Spinal cord (tissue), 10 donors: ENCODE data around the gene CENPS. TPM values are rescaled to one million over a fixed set of nuclear protein-coding genes. Genes with fewer than 3 reads are reported as not detected.

Experiments used
- DNase-seq, 6 donors: peaks; one replicate each; pipeline versions ENCODE4 v3.0.0 to v3.0.0-alpha.2; 2013 to 2015; ENCODE audit warnings: low spot score in 6 of 6, low read depth in 4 of 6
- H3K27ac ChIP-seq: one replicate; pipeline ENCODE4 v1.5.1; 2013; ENCODE audit warnings: low read depth, low read length, control low read depth
- H3K27me3 ChIP-seq: one replicate; pipeline ENCODE4 v1.6.1; 2013; ENCODE audit warnings: low read length; ENCODE audit not compliant: control insufficient read depth, insufficient read depth
- H3K36me3 ChIP-seq: one replicate; pipeline ENCODE4 v1.6.1; 2013; ENCODE audit warnings: low read length; ENCODE audit not compliant: control insufficient read depth, insufficient read depth
- H3K4me1 ChIP-seq: one replicate; pipeline ENCODE4 v1.6.1; 2013; ENCODE audit warnings: low read length; ENCODE audit not compliant: control insufficient read depth, insufficient read depth
- H3K4me3 ChIP-seq: one replicate; pipeline ENCODE4 v1.5.1; 2013; ENCODE audit warnings: low read depth, low read length, control low read depth
- H3K9me3 ChIP-seq: one replicate; pipeline ENCODE4 v1.6.1; 2013; ENCODE audit warnings: low read length; ENCODE audit not compliant: control insufficient read depth, insufficient read depth
- WGBS: methylation state at CpG from one replicate; pipeline ENCODE4 v1.1.5; 2013; ENCODE audit warnings: missing lambda C conversion rate; ENCODE audit not compliant: insufficient coverage; 5-methylcytosine and 5-hydroxymethylcytosine counted together
- long read RNA-seq, 4 donors: transcript quantifications; one replicate each; lab custom pipeline, GENCODE V29; 2026
- polyA plus RNA-seq, 2 donors: library from polyadenylated mRNA; unstranded; fragments of 120-200 nt; gene quantifications; one replicate each; pipeline ENCODE4 v1.2.1, GENCODE V29; 2013; ENCODE audit not compliant: insufficient read length in 2 of 2
- total RNA-seq, 2 donors: library from RNA; depleted of rRNA in 1 of 2; stranded (reverse); fragments of 120-200 nt in 1 of 2; fragments of >200 nt in 1 of 2; gene quantifications; one replicate each; pipeline versions ENCODE4 v1.2.3 to v1.2.4, GENCODE V29; 2013 to 2014
- donor health status: healthy.

CENPS gene
- total RNA-seq (10 to 100 TPM in 1 of 2 donors, 1 to 10 TPM in 1; 7.6 to 14.3 TPM), polyA plus RNA-seq (10 to 100 TPM; 18.0 to 20.6 TPM)
- long read RNA-seq, donor 1, transcript CENPS-204 (5 exons, 914 nt): major isoform, 8 of 10 reads
- long read RNA-seq, donor 1, partial matches to known transcripts: 0 of 10 reads
- long read RNA-seq, donor 1, other reads (novel, unspliced or antisense): 0 of 10 reads
- long read RNA-seq, donor 2, partial matches to known transcripts: 0 of 1 reads
- long read RNA-seq, donor 2, other reads (novel, unspliced or antisense): 0 of 1 reads
- long read RNA-seq, donor 3, partial matches to known transcripts: 0 of 3 reads
- long read RNA-seq, donor 3, other reads (novel, unspliced or antisense): 0 of 3 reads
- long read RNA-seq, donor 4, transcript CENPS-204 (5 exons, 914 nt): major isoform, 6 of 12 reads
- long read RNA-seq, donor 4, transcript CENPS-201 (5 exons, 896 nt): major isoform, 6 of 12 reads
- long read RNA-seq, donor 4, partial matches to known transcripts: 0 of 12 reads
- long read RNA-seq, donor 4, other reads (novel, unspliced or antisense): 0 of 12 reads

- DNase-seq: peak; percentile 79 to 98 (median 93)
- Histone ChIP-seq H3K4me3 (peak within 1 kb of the TSS; percentile 87), H3K27me3 (no peaks in the 10 kb centered on the region), H3K9me3 (no peaks in the 10 kb centered on the region), H3K36me3 (no peaks in the 10 kb centered on the region), H3K27ac (peak within 1 kb of the TSS; percentile 75), H3K4me1 (peaks cover 24% of the 10 kb centered on the region)
- WGBS: under 1% methylated on average over 95 of the region's 95 CpGs
These were observed at the start of gene CENPS for GRCh38 chr1:10430216-10431069. Gene CENPS, plus strand, starts transcription at chr1:10430433. Its CDS starts 85 bp downstream, at chr1:10430518.

- Histone ChIP-seq H3K27ac (no peak overlapping the region), H3K36me3 (peaks cover 69% of the 10 kb centered on the region), H3K9me3 (no peaks in the 10 kb centered on the region), H3K27me3 (no peaks in the 10 kb centered on the region), H3K4me3 (no peak overlapping the region), H3K4me1 (no peaks in the 10 kb centered on the region)
- 53% methylated on average over 4 of the region's 5 CpGs for WGBS
- DNase-seq: peak in 1 of 6 donors; percentile 34
These were observed 49.5 kb upstream of the CENPS start for GRCh38 chr1:10380594-10381275.

DNA sequence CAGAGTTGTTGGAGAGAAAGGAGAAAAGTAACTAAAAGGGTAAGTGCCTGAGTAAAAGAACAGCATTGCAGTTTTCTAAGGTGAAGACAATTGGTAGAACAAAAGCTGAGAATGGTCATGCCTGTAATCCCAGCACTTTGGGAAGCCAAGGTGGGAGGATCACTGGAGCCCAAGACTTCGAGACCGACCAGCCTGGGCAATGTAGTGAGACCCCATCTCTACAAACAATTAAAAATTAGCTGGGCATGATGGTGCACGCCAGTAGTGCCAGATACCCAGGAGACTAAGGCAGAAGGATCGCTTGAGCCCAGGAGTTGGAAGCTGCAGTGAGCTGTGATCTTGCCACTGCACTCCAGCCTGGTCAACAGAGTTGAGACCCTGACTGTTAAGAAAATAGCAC lies 46.6 kb upstream of the CENPS start:
- Histone ChIP-seq H3K4me1 (peaks cover 10% of the 10 kb centered on the region), H3K36me3 (peaks cover 52% of the 10 kb centered on the region)
- WGBS: 100% methylated on average over 4 of the region's 4 CpGs

GRCh38 chr1:10384219-10384618 lies 46.0 kb upstream of the CENPS start:
- Histone ChIP-seq H3K4me1 (peaks cover 10% of the 10 kb centered on the region), H3K27me3 (no peaks in the 10 kb centered on the region), H3K4me3 (no peak overlapping the region), H3K9me3 (no peaks in the 10 kb centered on the region), H3K27ac (no peak overlapping the region), H3K36me3 (peaks cover 52% of the 10 kb centered on the region)
- 100% methylated on average over 5 of the region's 8 CpGs for WGBS
- no peak for DNase-seq

More for the DNA sequence above, 46.6 kb upstream of the CENPS start:
- Histone ChIP-seq H3K27ac (no peak overlapping the region), H3K9me3 (no peaks in the 10 kb centered on the region), H3K27me3 (no peaks in the 10 kb centered on the region), H3K4me3 (no peak overlapping the region)
- no peak for DNase-seq

DNA sequence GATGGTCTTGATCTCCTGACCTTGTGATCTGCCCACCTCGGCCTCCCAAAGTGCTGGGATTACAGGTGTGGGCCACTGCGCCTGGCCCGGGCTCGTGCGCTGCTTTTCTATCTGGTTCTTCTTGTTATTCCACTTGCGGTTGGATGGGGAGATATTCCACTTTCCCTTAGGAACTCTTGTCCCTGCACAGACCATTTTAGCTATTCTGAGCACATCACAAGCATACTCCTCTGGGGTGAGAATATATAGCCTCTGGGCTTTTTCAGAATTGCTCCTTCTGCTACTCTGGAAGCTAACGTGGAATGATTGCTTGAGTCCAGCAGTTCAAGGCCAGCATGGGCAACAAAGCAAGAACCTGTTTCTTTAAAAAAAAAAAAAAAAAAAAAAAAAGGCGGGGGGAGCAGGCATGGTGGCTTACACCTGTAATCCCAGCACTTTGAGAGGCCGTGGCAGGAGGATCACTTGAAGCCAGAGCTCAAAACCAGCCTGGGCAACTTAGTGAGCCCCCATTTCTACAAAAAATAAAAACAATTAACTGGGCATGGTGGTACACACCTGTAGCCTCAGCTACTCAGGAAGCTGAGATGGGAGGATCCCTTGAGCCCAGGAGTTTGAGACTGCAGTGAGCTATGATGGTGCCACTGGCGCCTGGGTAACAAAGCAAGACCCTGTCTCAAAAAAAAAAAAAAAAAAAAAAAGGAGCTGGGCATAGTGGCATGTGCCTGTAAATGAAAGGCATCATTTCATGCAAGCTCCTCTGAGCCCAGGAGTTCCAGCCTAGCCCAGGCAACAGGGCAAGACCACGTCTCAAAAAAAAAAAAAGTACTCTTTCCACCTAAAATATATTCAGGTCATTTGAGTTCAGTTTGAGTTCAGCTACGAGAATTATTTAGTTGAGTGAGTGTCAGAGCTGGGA lies 43.2 kb upstream of the CENPS start:
- Histone ChIP-seq H3K27me3 (no peaks in the 10 kb centered on the region), H3K4me3 (peak overlapping the region; percentile 9), H3K27ac (peak overlapping the region; percentile 84), H3K36me3 (peaks cover 43% of the 10 kb centered on the region), H3K4me1 (peaks cover 10% of the 10 kb centered on the region), H3K9me3 (no peaks in the 10 kb centered on the region)
- no CpG with 5 or more reads among the region's 12 CpGs for WGBS
- peak in 1 of 6 donors; percentile 12 for DNase-seq

- no peaks in the 10 kb centered on the region for H3K27me3 ChIP-seq
- H3K4me1 ChIP-seq: peaks cover 10% of the 10 kb centered on the region
- H3K9me3 ChIP-seq: no peaks in the 10 kb centered on the region
- peak in 3 of 6 donors; percentile 15 to 59 (median 44) for DNase-seq
- peak overlapping the region; percentile 84 for H3K27ac ChIP-seq
- WGBS: no CpG with 5 or more reads among the region's 3 CpGs
- peaks cover 35% of the 10 kb centered on the region for H3K36me3 ChIP-seq
- peak overlapping the region; percentile 9 for H3K4me3 ChIP-seq
These were observed 42.4 kb upstream of the CENPS start for GRCh38 chr1:10387677-10388386.

DNA sequence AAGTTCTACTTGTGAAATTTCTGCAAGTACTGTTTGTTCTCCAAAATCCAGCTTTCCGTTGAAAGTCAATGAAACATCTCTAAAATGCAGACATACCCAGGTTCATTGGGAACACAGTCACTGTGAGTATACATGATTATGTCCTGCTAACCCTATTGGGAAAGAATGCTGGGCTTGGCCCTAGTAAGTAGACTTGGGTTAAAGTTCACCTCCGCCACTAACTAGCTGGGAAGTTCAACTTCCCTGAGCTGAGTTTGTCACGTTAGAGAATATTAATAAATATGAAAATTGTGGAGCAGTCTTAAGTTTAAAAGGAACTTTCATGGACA lies 41.9 kb upstream of the CENPS start:
- H3K4me3 ChIP-seq: no peak overlapping the region
- H3K4me1 ChIP-seq: peaks cover 10% of the 10 kb centered on the region
- no peak for DNase-seq
- 100% methylated on average over 1 of the region's 3 CpGs for WGBS
- no peaks in the 10 kb centered on the region for H3K9me3 ChIP-seq
- peaks cover 35% of the 10 kb centered on the region for H3K36me3 ChIP-seq
- peak overlapping the region; percentile 84 for H3K27ac ChIP-seq
- no peaks in the 10 kb centered on the region for H3K27me3 ChIP-seq

- Histone ChIP-seq H3K27me3 (no peaks in the 10 kb centered on the region), H3K27ac (no peak overlapping the region), H3K36me3 (peaks cover 25% of the 10 kb centered on the region), H3K4me3 (no peak overlapping the region), H3K9me3 (peaks cover under 1% of the 10 kb centered on the region), H3K4me1 (peaks cover 10% of the 10 kb centered on the region)
- no peak for DNase-seq
- 96% methylated on average over 3 of the region's 6 CpGs for WGBS
These were observed 40.8 kb upstream of the CENPS start for GRCh38 chr1:10389271-10389973.
